Sigmoid colon (tissue), 7 donors: ENCODE measurements around the gene PAM16. TPM values are rescaled to one million over a fixed set of nuclear protein-coding genes. Genes with fewer than 3 reads are reported as not detected.

Experiments
- DNase-seq: peaks from one replicate; pipeline ENCODE4 v3.0.0-alpha.2; 2019
- H3K27ac ChIP-seq, 4 donors: fragments of 200-600 bp; sonication (generic); one replicate each; pipeline ENCODE4 v1.5.1; 2016 to 2019; ENCODE audit warnings: mild to moderate bottlenecking in 1 of 4
- H3K27me3 ChIP-seq, 3 donors: fragments of 200-600 bp; sonication (generic); one replicate each; pipeline ENCODE4 v1.5.1; 2019; ENCODE audit warnings: mild to moderate bottlenecking in 1 of 3
- H3K36me3 ChIP-seq, 4 donors: fragments of 200-600 bp; sonication (generic); one replicate each; pipeline ENCODE4 v1.5.1; 2016 to 2019
- H3K4me1 ChIP-seq, 4 donors: fragments of 200-600 bp; sonication (generic); one replicate each; pipeline ENCODE4 v1.5.1; 2017 to 2019
- H3K4me3 ChIP-seq, 4 donors: fragments of 200-600 bp; sonication (generic); one replicate each; pipeline ENCODE4 v1.5.1; 2017 to 2019; ENCODE audit warnings: mild to moderate bottlenecking in 2 of 4, moderate library complexity in 1 of 4
- H3K9me3 ChIP-seq, 4 donors: fragments of 200-600 bp in 3 of 4; sonication (generic) in 3 of 4; one replicate each; pipeline versions ENCODE4 v1.5.1 to v1.6.1; 2013 to 2019
- CTCF ChIP-seq, 4 experiments: fragments of 450-650 bp in 3 of 4; fragments of 200-600 bp in 1 of 4; IDR thresholded peaks; one replicate each; pipeline ENCODE4 v1.5.1; 2016 to 2019; ENCODE audit warnings: antibody characterized with exemption in 4 of 4, mild to moderate bottlenecking in 3 of 4, moderate library complexity in 2 of 4
- EP300 ChIP-seq, 4 donors: sonication (generic); formaldehyde crosslinking; IDR thresholded peaks; one replicate each; pipeline ENCODE4 v1.6.1; 2017; ENCODE audit warnings: antibody characterized with exemption in 4 of 4
- POLR2A ChIP-seq, 2 donors: fragments of 450-650 bp; IDR thresholded peaks; one replicate each; pipeline ENCODE4 v1.6.1; 2016; ENCODE audit warnings: antibody characterized with exemption in 2 of 2, mild to moderate bottlenecking in 2 of 2, moderate library complexity in 2 of 2
- POLR2AphosphoS5 ChIP-seq, 4 donors: sonication (generic); formaldehyde crosslinking; IDR thresholded peaks; one replicate each; pipeline ENCODE4 v1.6.1; 2017; ENCODE audit warnings: antibody characterized with exemption in 4 of 4
- WGBS, 2 donors: extraction: QIAGEN DNeasy Blood & Tissue Kit; methylation state at CpG; one replicate each; pipeline ENCODE4 v1.1.7; 2013; 5-methylcytosine and 5-hydroxymethylcytosine counted together
- intact Hi-C: fragments of 100-400 bp; cut with DNase I; formaldehyde crosslinking; loops from one replicate; pipeline ENCODE4 v1.15.1; 2023
- polyA plus RNA-seq, 3 donors: library from polyadenylated mRNA; stranded (reverse); fragments of 200-250 nt; gene quantifications; one replicate each; pipeline ENCODE4 v1.2.3, GENCODE V29; 2013
- total RNA-seq, 4 donors: library from RNA; depleted of rRNA; stranded (reverse); fragments of >200 nt; gene quantifications; one replicate each; pipeline ENCODE4 v1.1.0, GENCODE V29; 2016
- donor health status: healthy with polysubstance abuse.
- donor health status: Bipolar disorder and iron deficiency.
- donor health status: healthy.

PAM16 gene
- total and polyA plus RNA-seq, 7 donors = 36.0 to 57.0 (median 49.0) TPM

GRCh38 chr16:4376126-4376892 is 25.2 kb upstream of the PAM16 start:
- 78 to 86% methylated on average over 31 of the region's 31 CpGs for WGBS, 2 donors
- peaks cover 0 to 9% (median 0%) of the 10 kb centered on the region in 4 donors for H3K36me3 ChIP-seq
- H3K4me1 ChIP-seq = peaks cover 0 to 89% (median 80%) of the 10 kb centered on the region in 4 donors
- H3K9me3 ChIP-seq = no peaks in the 10 kb centered on the region
- no peaks in the 10 kb centered on the region for H3K27me3 ChIP-seq
- peak; percentile 97 for DNase-seq
- intact Hi-C loops = no loop called here
- TF ChIP-seq EP300 (IDR thresholded peaks at IDR 0.05) (no peak), POLR2A (IDR thresholded peaks at IDR 0.05) (no peak), POLR2AphosphoS5 (IDR thresholded peaks at IDR 0.05) (peak in 3 of 4 donors; percentile 27 to 49 (median 39))
- H3K4me3 ChIP-seq = peak overlapping the region in 2 of 4 donors; percentile 12 to 18
- H3K27ac ChIP-seq = peak overlapping the region; percentile 82 to 97 (median 90)

DNA sequence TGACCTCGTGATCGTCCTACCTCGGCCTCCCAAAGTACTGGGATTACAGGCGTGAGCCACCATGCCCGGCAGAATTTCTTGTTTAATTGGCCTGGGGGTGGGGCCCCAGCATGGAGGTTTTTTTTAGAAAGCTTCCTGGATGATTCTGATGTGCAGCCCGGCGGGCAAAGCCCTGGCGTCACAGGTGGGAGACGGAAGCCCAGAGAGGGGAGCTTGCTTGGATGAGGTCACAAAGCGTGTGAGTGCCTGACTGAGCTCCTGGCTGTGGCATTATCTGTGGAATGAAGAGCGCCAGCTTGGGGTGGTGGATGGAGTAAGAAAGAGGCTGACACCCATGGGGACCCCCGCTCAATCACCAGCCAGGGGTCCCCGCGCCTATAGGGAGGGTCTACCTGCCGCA is 24.6 kb upstream of the PAM16 start:
- Histone ChIP-seq H3K27me3 (no peaks in the 10 kb centered on the region), H3K27ac (peak overlapping the region; percentile 82 to 97 (median 90)), H3K36me3 (peaks cover 0 to 3% (median 0%) of the 10 kb centered on the region in 4 donors), H3K4me3 (peak overlapping the region in 2 of 4 donors; percentile 12 to 18), H3K4me1 (peaks cover 0 to 93% (median 82%) of the 10 kb centered on the region in 4 donors), H3K9me3 (no peaks in the 10 kb centered on the region)
- no peak for DNase-seq
- intact Hi-C loops = no loop called here
- TF ChIP-seq POLR2A (IDR thresholded peaks at IDR 0.05) (no peak), POLR2AphosphoS5 (IDR thresholded peaks at IDR 0.05) (no peak), CTCF (IDR thresholded peaks at IDR 0.05) (no peak), EP300 (IDR thresholded peaks at IDR 0.05) (no peak)
- 76 to 85% methylated on average over 15 of the region's 15 CpGs for WGBS, 2 donors

- WGBS, 2 donors = 63 to 65% methylated on average over 30 of the region's 30 CpGs
- TF ChIP-seq CTCF (IDR thresholded peaks at IDR 0.05) (no peak), POLR2AphosphoS5 (IDR thresholded peaks at IDR 0.05) (peak; percentile 44 to 83 (median 60)), EP300 (IDR thresholded peaks at IDR 0.05) (peak in 2 of 4 donors; percentile 16 to 60), POLR2A (IDR thresholded peaks at IDR 0.05) (no peak)
- intact Hi-C loops = no loop called here
- Histone ChIP-seq H3K27me3 (no peaks in the 10 kb centered on the region), H3K9me3 (no peaks in the 10 kb centered on the region), H3K4me3 (peak overlapping the region in 3 of 4 donors; percentile 64 to 76 (median 72)), H3K4me1 (peaks cover 0 to 85% (median 82%) of the 10 kb centered on the region in 4 donors), H3K27ac (peak overlapping the region; percentile 82 to 97 (median 90)), H3K36me3 (no peaks in the 10 kb centered on the region)
- peak; percentile 95 for DNase-seq
Observed at GRCh38 chr16:4373909-4374742, 23.0 kb upstream of the PAM16 start.

GRCh38 chr16:4373356-4373908 is 22.3 kb upstream of the PAM16 start:
- Histone ChIP-seq H3K4me3 (peak overlapping the region in 3 of 4 donors; percentile 64 to 76 (median 72)), H3K27ac (peak overlapping the region; percentile 82 to 97 (median 90)), H3K4me1 (peaks cover 0 to 84% (median 78%) of the 10 kb centered on the region in 4 donors), H3K36me3 (no peaks in the 10 kb centered on the region), H3K27me3 (no peaks in the 10 kb centered on the region), H3K9me3 (no peaks in the 10 kb centered on the region)
- DNase-seq = no peak
- TF ChIP-seq POLR2AphosphoS5 (IDR thresholded peaks at IDR 0.05) = no peak
- TF ChIP-seq CTCF (IDR thresholded peaks at IDR 0.05) = no peak
- no peak for TF ChIP-seq EP300 (IDR thresholded peaks at IDR 0.05)
- no peak for TF ChIP-seq POLR2A (IDR thresholded peaks at IDR 0.05)
- 63 to 66% methylated on average over 9 of the region's 9 CpGs for WGBS, 2 donors
- intact Hi-C loops = no loop called here
